GM12801 (cell line): ENCODE data around the gene OR1J2.

ENCODE experiments used
- TF ChIP-seq, protein P1 (sequence below): IDR thresholded peaks from one replicate; pipeline ENCODE4 v1.5.1; 2011; ENCODE audit warnings: control low read depth; ENCODE audit not compliant: insufficient read length; ENCODE audit errors: extremely low read depth

The OR1J2 gene

GRCh38 chr9:122526602-122527001 lies 16.0 kb downstream of the OR1J2 start:
- TF ChIP-seq, protein P1, sequence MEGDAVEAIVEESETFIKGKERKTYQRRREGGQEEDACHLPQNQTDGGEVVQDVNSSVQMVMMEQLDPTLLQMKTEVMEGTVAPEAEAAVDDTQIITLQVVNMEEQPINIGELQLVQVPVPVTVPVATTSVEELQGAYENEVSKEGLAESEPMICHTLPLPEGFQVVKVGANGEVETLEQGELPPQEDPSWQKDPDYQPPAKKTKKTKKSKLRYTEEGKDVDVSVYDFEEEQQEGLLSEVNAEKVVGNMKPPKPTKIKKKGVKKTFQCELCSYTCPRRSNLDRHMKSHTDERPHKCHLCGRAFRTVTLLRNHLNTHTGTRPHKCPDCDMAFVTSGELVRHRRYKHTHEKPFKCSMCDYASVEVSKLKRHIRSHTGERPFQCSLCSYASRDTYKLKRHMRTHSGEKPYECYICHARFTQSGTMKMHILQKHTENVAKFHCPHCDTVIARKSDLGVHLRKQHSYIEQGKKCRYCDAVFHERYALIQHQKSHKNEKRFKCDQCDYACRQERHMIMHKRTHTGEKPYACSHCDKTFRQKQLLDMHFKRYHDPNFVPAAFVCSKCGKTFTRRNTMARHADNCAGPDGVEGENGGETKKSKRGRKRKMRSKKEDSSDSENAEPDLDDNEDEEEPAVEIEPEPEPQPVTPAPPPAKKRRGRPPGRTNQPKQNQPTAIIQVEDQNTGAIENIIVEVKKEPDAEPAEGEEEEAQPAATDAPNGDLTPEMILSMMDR, result no peak

GRCh38 chr9:122527193-122527592 lies 16.6 kb downstream of the OR1J2 start, which contains the start of gene OR1N1:
OR1N1 (minus strand) TSS chr9:122527293; CDS start chr9:122527293, 0 bp downstream.
- TF ChIP-seq, protein P1, result no peak

- TF ChIP-seq, protein P1, result no peak
Measured at GRCh38 chr9:122536134-122536533, 25.5 kb downstream of the OR1J2 start.

- TF ChIP-seq, protein P1, result no peak
Measured at GRCh38 chr9:122538757-122539156, 28.2 kb downstream of the OR1J2 start.

DNA sequence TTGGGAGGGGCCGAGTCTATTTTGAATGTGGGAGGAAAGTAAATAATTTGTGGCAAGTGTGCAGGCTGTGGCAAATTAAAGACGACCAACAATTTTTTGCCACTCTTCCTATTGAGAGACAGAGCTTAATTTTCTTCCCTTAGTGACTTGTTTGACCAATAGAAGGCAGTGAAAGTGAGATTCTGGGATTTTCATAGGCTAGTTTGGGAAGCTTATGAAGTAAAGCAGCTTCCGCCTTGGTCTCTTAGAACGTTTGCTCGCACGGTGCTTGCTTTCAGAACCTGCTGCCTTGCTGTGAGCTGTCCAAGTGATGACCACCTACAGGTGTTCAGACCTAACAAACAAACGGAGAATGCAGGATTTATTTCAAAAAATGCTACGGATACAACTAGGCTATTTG lies 35.6 kb downstream of the OR1J2 start:
- TF ChIP-seq, protein P1, result no peak

GRCh38 chr9:122551371-122551770 lies 40.8 kb downstream of the OR1J2 start:
- TF ChIP-seq, protein P1, result no peak

DNA sequence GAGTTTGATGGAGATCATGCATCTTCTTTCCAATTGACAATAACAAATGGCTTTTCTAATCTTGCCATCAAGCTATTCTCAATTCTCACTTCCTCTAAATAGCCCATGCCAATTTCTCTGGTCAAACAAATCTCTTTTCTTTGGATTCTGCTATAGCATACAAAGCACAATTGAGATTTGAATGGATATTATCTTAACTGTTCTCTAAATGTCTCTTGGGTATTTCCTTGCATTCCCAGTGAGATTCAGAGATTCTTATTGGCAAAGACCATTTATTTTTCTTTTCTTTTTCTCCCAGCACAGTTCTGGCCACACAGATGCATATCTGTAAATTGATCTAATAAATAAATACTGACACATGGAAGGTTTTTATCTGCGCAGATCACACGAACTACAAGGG lies 42.2 kb downstream of the OR1J2 start, which contains the start of gene OR1N2:
Gene OR1N2 (plus strand): TSS at position 301 of the 400 bp plus-strand sequence. CDS start 100 bp downstream, outside the sequence.
- TF ChIP-seq, protein P1, result no peak
